Neural progenitor cell (in vitro differentiated cells): ENCODE results near the gene SPON1. TPM values are rescaled to one million over a fixed set of nuclear protein-coding genes. Genes with fewer than 3 reads are reported as not detected.

Source experiments
- DNase-seq: peaks from one replicate; pipeline ENCODE4 v3.0.0-alpha.2; 2016; ENCODE audit warnings: low spot score
- H2AFZ ChIP-seq: fragments of 200-600 bp; sonication (generic); replicated peaks from 2 replicates; pipeline ENCODE4 v1.6.1; 2016; ENCODE audit warnings: antibody characterized with exemption
- H3F3A ChIP-seq: fragments of 200-600 bp; sonication (generic); 2 replicates; pipeline ENCODE4 v1.6.1; 2016; ENCODE audit warnings: antibody characterized with exemption, low read depth
- H3K27ac ChIP-seq: fragments of 200-600 bp; sonication (generic); 2 replicates; pipeline ENCODE4 v1.5.1; 2016; ENCODE audit warnings: mild to moderate bottlenecking
- H3K27me3 ChIP-seq: fragments of 200-600 bp; sonication (generic); 2 replicates; pipeline ENCODE4 v1.6.1; 2016; ENCODE audit warnings: mild to moderate bottlenecking, moderate library complexity
- H3K36me3 ChIP-seq: fragments of 200-600 bp; sonication (generic); 2 replicates; pipeline ENCODE4 v1.5.1; 2016
- H3K4me1 ChIP-seq: fragments of 200-600 bp; sonication (generic); 2 replicates; pipeline ENCODE4 v1.6.1; 2016; ENCODE audit warnings: mixed run types
- H3K4me2 ChIP-seq: fragments of 200-600 bp; sonication (generic); 2 replicates; pipeline ENCODE4 v1.6.1; 2016
- H3K4me3 ChIP-seq: fragments of 200-600 bp; sonication (generic); 2 replicates; pipeline ENCODE4 v1.5.1; 2016
- H3K79me2 ChIP-seq: fragments of 200-600 bp; sonication (generic); 2 replicates; pipeline ENCODE4 v1.6.1; 2016; ENCODE audit warnings: low read depth
- H3K9ac ChIP-seq: fragments of 200-600 bp; sonication (generic); 2 replicates; pipeline ENCODE4 v1.6.1; 2016
- H3K9me3 ChIP-seq: fragments of 200-600 bp; sonication (generic); 2 replicates; pipeline ENCODE4 v1.5.1; 2016; ENCODE audit warnings: low read depth
- H4K20me1 ChIP-seq: fragments of 200-600 bp; sonication (generic); 2 replicates; pipeline ENCODE4 v1.6.1; 2016; ENCODE audit warnings: low read depth
- H3K27ac Mint-ChIP-seq: 3 replicates; pipeline ENCODE4 v1.8.0; 2021; ENCODE audit warnings: mixed read lengths
- H3K27me3 Mint-ChIP-seq: 2 replicates; pipeline ENCODE4 v1.8.0; 2022; ENCODE audit warnings: low read depth, mild to moderate bottlenecking, inconsistent platforms, moderate library complexity, mixed read lengths; ENCODE audit not compliant: insufficient read depth
- H3K36me3 Mint-ChIP-seq: 3 replicates; pipeline ENCODE4 v1.8.0; 2021; ENCODE audit warnings: mixed read lengths
- H3K4me1 Mint-ChIP-seq: 3 replicates; pipeline ENCODE4 v1.8.0; 2021; ENCODE audit warnings: mixed read lengths
- H3K4me3 Mint-ChIP-seq: 3 replicates; pipeline ENCODE4 v1.8.0; 2021; ENCODE audit warnings: mild to moderate bottlenecking, moderate library complexity, mixed read lengths
- H3K9me3 Mint-ChIP-seq: 3 replicates; pipeline ENCODE4 v1.8.0; 2020; ENCODE audit warnings: mixed read lengths
- CTCF ChIP-seq: fragments of 200-600 bp; sonication (generic); IDR thresholded peaks from 2 replicates; pipeline ENCODE4 v1.5.1; 2017; ENCODE audit warnings: antibody characterized with exemption, mild to moderate bottlenecking
- EZH2 ChIP-seq: fragments of 200-600 bp; sonication (generic); IDR thresholded peaks from 2 replicates; pipeline ENCODE4 v1.6.1; 2017; ENCODE audit warnings: antibody characterized with exemption, mild to moderate bottlenecking, moderate library complexity
- EZH2phosphoT487 ChIP-seq: fragments of 200-600 bp; sonication (generic); IDR thresholded peaks from 2 replicates; pipeline ENCODE4 v1.6.1; 2017; ENCODE audit warnings: antibody characterized with exemption
- total RNA-seq: library from RNA; depleted of rRNA; stranded (reverse); fragments of >200 nt; gene quantifications from 2 replicates; pipeline ENCODE4 v1.2.3, GENCODE V29; 2015; ENCODE audit warnings: low replicate concordance

Gene SPON1
- total RNA-seq, 1 donor from 2014 or later = 35.4 TPM

- no peaks in the 10 kb centered on the region for H3K79me2 ChIP-seq
- H3K9me3 ChIP-seq = no peaks in the 10 kb centered on the region
- H3F3A ChIP-seq = peaks cover 6% of the 10 kb centered on the region
- Mint-ChIP-seq H3K4me3 (no peak overlapping the region), H3K27ac (no peak overlapping the region), H3K4me1 (peaks cover 16% of the 10 kb centered on the region), H3K27me3 (no peaks in the 10 kb centered on the region), H3K36me3 (no peaks in the 10 kb centered on the region), H3K9me3 (peaks cover 5% of the 10 kb centered on the region)
- TF ChIP-seq EZH2phosphoT487 (no peak), EZH2 (no peak), CTCF (no peak)
- no peaks in the 10 kb centered on the region for H3K36me3 ChIP-seq
- H3K9ac ChIP-seq = no peak overlapping the region
- H3K4me3 ChIP-seq = no peak overlapping the region
- H3K27ac ChIP-seq = no peak overlapping the region
- H3K4me2 ChIP-seq = no peak overlapping the region
- H2AFZ ChIP-seq = no peak overlapping the region
- no peak for DNase-seq
- H3K27me3 ChIP-seq = no peaks in the 10 kb centered on the region
- H3K4me1 ChIP-seq = peaks cover 10% of the 10 kb centered on the region
- H4K20me1 ChIP-seq = no peaks in the 10 kb centered on the region
Measured at GRCh38 chr11:13942378-13942777, 20.1 kb upstream of the SPON1 start.

- Histone ChIP-seq H3K27me3 (no peaks in the 10 kb centered on the region), H3K9me3 (no peaks in the 10 kb centered on the region), H3K27ac (no peak overlapping the region), H2AFZ (no peak overlapping the region), H3K9ac (no peak overlapping the region), H3F3A (peaks cover 6% of the 10 kb centered on the region), H3K4me3 (no peak overlapping the region), H3K4me1 (peaks cover 10% of the 10 kb centered on the region), H4K20me1 (no peaks in the 10 kb centered on the region), H3K36me3 (no peaks in the 10 kb centered on the region), H3K4me2 (no peak overlapping the region), H3K79me2 (no peaks in the 10 kb centered on the region)
- Mint-ChIP-seq H3K9me3 (peaks cover 4% of the 10 kb centered on the region), H3K36me3 (no peaks in the 10 kb centered on the region), H3K27me3 (no peaks in the 10 kb centered on the region), H3K4me1 (peaks cover 20% of the 10 kb centered on the region), H3K27ac (no peak overlapping the region), H3K4me3 (no peak overlapping the region)
- TF ChIP-seq CTCF = no peak
- no peak for TF ChIP-seq EZH2
- no peak for TF ChIP-seq EZH2phosphoT487
- no peak for DNase-seq
Measured at GRCh38 chr11:13942971-13943381, 19.5 kb upstream of the SPON1 start.

- Histone ChIP-seq H3K79me2 (no peaks in the 10 kb centered on the region), H3K4me3 (no peak overlapping the region), H3K27ac (no peak overlapping the region), H2AFZ (no peak overlapping the region), H3K4me2 (no peak overlapping the region), H3F3A (peaks cover 6% of the 10 kb centered on the region), H3K9ac (no peak overlapping the region), H4K20me1 (no peaks in the 10 kb centered on the region), H3K27me3 (no peaks in the 10 kb centered on the region), H3K9me3 (no peaks in the 10 kb centered on the region), H3K4me1 (peaks cover 10% of the 10 kb centered on the region), H3K36me3 (no peaks in the 10 kb centered on the region)
- no peaks in the 10 kb centered on the region for H3K36me3 Mint-ChIP-seq
- H3K4me1 Mint-ChIP-seq = peaks cover 21% of the 10 kb centered on the region
- no peak for DNase-seq
- no peak overlapping the region for H3K27ac Mint-ChIP-seq
- peaks cover 2% of the 10 kb centered on the region for H3K9me3 Mint-ChIP-seq
- no peak for TF ChIP-seq EZH2phosphoT487
- no peak for TF ChIP-seq CTCF
- TF ChIP-seq EZH2 = no peak
- H3K4me3 Mint-ChIP-seq = no peak overlapping the region
- no peaks in the 10 kb centered on the region for H3K27me3 Mint-ChIP-seq
Measured at GRCh38 chr11:13944016-13944415, 18.5 kb upstream of the SPON1 start.
